ENCODE measurements around the gene PDZD2.
A peak's percentile ranks its signal among the peaks of the same experiment; 100 is the strongest.
"Not testable (repeated sequence)": the region's sequence is repeated elsewhere in the genome, so short reads cannot be mapped to it uniquely, and the experiment has no call there.

PDZD2 gene

GRCh38 chr5:31731710-31732301, 92.9 kb downstream of the PDZD2 start:
- no peak for DNase-seq

GRCh38 chr5:31732821-31733220, 93.9 kb downstream of the PDZD2 start:
- DNase-seq: not testable (repeated sequence)

- peak in 45 of 51 donors; percentile 8 to 87 (median 56) for DNase-seq
Observed at GRCh38 chr5:31733371-31733770, 94.4 kb downstream of the PDZD2 start.

- no peak for DNase-seq
Observed at GRCh38 chr5:31736127-31736526, 97.2 kb downstream of the PDZD2 start.

- DNase-seq: no peak
Observed at GRCh38 chr5:31738199-31738598, 99.3 kb downstream of the PDZD2 start.

- peak in 34 of 51 donors; percentile 4 to 77 (median 43) for DNase-seq
Observed at GRCh38 chr5:31741496-31741895, 102.6 kb downstream of the PDZD2 start.

- DNase-seq: no peak
Observed at GRCh38 chr5:31743678-31744077, 104.7 kb downstream of the PDZD2 start.

GRCh38 chr5:31748458-31749172, 109.7 kb downstream of the PDZD2 start:
- no peak for DNase-seq

GRCh38 chr5:31750215-31750614, 111.3 kb downstream of the PDZD2 start:
- no peak for DNase-seq

- DNase-seq: peak in 3 of 51 donors; percentile 15 to 35 (median 20)
Observed at GRCh38 chr5:31751610-31752009, 112.7 kb downstream of the PDZD2 start.

GRCh38 chr5:31753700-31754357, 114.9 kb downstream of the PDZD2 start:
- DNase-seq: no peak

GRCh38 chr5:31754358-31754704, 115.4 kb downstream of the PDZD2 start:
- DNase-seq: no peak

GRCh38 chr5:31754741-31755675, 116.1 kb downstream of the PDZD2 start:
- peak in 2 of 51 donors; percentile 7 to 28 for DNase-seq

- peak in 2 of 51 donors; percentile 20 to 37 for DNase-seq
Observed at GRCh38 chr5:31755676-31756230, 116.8 kb downstream of the PDZD2 start.

GRCh38 chr5:31757806-31758205, 118.9 kb downstream of the PDZD2 start:
- DNase-seq: no peak

GRCh38 chr5:31758803-31759425, 120.0 kb downstream of the PDZD2 start:
- DNase-seq: peak in 2 of 51 donors; percentile 29 to 66

GRCh38 chr5:31759925-31760324, 121.0 kb downstream of the PDZD2 start:
- no peak for DNase-seq

GRCh38 chr5:31761877-31762276, 122.9 kb downstream of the PDZD2 start:
- DNase-seq: no peak

- no peak for DNase-seq
Observed at GRCh38 chr5:31763424-31763823, 124.5 kb downstream of the PDZD2 start.

GRCh38 chr5:31764687-31765086, 125.8 kb downstream of the PDZD2 start:
- not testable (repeated sequence) for DNase-seq

Data from hypothalamus (tissue), 51 donors.